Measurements from ENCODE around the gene PIGS. TPM values are rescaled to one million over a fixed set of nuclear protein-coding genes. Genes with fewer than 3 reads are reported as not detected.
"Not testable (repeated sequence)": the region's sequence is repeated elsewhere in the genome, so short reads cannot be mapped to it uniquely, and the experiment has no call there.

PIGS gene
- total and polyA plus RNA-seq, 8 donors = 14.7 to 105 (median 28.9) TPM

DNA sequence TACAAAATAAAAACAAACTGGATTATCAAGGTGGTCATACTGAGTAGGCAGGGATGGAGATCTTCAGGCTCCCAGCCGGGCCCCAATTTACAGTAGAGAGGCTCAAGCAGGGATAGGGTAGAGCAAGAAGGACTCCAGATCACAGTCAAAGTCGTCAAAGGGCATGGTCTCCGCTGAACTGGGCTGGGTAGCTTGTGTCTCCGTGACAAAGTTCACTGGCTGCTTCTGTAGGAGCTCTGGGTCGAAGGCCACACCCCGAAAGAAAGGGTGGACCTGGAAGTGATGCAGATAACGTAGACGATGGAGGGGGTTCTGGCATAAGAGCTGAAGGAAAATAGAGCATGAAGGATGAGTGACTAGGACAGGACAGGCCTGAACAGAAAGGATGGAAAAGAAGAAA lies 39.1 kb upstream of the PIGS start:
- no peak overlapping the region for H3K27ac ChIP-seq
- intact Hi-C loops (cut with DNase I; ENCODE audit: low total_unique reads) = no loop called here

DNA sequence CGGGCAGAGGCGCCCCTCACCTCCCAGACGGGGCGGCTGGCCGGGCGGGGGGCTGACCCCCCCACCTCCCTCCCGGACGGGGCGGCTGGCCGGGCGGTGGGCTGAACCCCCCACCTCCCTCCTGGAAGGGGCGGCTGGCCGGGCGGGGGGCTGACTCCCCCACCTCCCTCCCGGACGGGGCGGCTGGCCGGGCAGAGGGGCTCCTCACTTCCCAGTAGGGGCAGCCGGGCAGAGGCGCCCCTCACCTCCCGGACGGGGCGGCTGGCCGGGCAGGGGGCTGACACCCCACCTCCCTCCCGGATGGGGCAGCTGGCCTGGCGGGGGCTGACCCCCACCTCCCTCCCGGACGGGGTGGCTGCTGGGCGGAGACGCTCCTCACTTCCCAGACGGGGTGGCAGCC lies 32.7 kb upstream of the PIGS start:
- intact Hi-C loops (cut with DNase I; ENCODE audit: low total_unique reads) = not testable (repeated sequence)
- 88 to 100% (median 95%) methylated on average over 2 to 28 of the region's 31 CpGs for WGBS, 5 donors

More for the DNA sequence above, 39.1 kb upstream of the PIGS start:
- no peaks in the 10 kb centered on the region for H3K9me3 ChIP-seq
- H3K4me3 ChIP-seq = no peak overlapping the region
- peak in 1 of 2 donors; percentile 36 for DNase-seq
- WGBS, 5 donors = 50 to 78% (median 62%) methylated on average over 8 of the region's 8 CpGs
- H3K36me3 ChIP-seq = peaks cover 13 to 54% (median 44%) of the 10 kb centered on the region in 4 donors
- TF ChIP-seq EP300 (IDR thresholded peaks at IDR 0.05) = no peak
- H3K27me3 ChIP-seq = no peaks in the 10 kb centered on the region
- H3K4me1 ChIP-seq = peaks cover 0 to 14% (median 4%) of the 10 kb centered on the region in 4 donors

DNA sequence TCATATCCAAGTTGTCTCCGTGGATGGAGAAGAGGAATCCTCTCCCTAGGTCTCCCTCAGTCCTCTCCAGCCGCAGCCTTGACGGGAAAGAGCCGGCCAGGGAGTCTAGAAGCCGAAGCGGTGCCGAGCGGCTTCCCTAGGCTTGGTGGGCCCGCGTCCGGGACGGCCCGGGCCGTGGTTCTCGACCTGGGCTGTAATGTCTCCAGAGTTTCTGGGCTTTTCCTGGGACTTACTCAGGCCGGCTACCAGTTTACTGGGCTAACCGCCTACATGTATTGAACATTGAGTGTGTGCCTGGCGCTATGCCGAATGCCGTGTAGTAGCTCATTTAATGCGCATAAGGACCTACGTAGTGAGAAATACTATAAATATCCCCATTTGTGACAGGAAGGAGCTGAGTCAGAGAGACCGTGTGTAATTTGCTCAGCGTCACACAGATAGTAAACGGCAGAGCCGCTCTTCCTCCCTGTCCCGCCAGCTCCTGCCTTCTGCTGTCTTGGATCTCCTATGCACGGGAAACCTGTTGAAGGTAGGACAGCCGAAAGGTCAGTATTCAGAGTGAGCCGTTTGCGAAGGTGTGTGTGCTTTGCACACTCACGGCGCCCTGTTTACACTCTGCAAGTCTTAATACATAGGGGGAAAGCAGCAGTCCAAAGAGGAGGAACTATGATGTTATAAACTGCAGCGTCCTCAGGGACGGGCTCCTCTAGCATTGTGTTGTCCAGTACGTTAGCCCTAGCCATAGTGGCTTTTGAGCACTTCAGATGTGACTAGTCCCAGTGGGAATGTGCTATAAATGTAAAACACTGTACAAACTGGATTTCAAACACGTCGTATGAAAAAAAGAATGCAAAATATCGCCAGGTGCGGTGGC lies 28.2 kb upstream of the PIGS start:
- DNase-seq = peak; percentile 71 to 86
- Histone ChIP-seq H3K36me3 (no peaks in the 10 kb centered on the region), H3K4me3 (peak overlapping the region; percentile 66 to 71 (median 69)), H3K27me3 (no peaks in the 10 kb centered on the region), H3K27ac (peak overlapping the region; percentile 96 to 97 (median 97)), H3K9me3 (no peaks in the 10 kb centered on the region), H3K4me1 (peaks cover 0 to 28% (median 23%) of the 10 kb centered on the region in 4 donors)
- intact Hi-C loops (cut with DNase I; ENCODE audit: low total_unique reads) = no loop called here
- 6 to 9% (median 8%) methylated on average over 38 to 40 of the region's 40 CpGs for WGBS, 5 donors
- TF ChIP-seq POLR2A (IDR thresholded peaks at IDR 0.05) (no peak), POLR2AphosphoS5 (IDR thresholded peaks at IDR 0.05) (no peak)

More for the DNA sequence above, 32.7 kb upstream of the PIGS start:
- not testable (repeated sequence) for DNase-seq, H3K4me3 ChIP-seq, H3K9me3 ChIP-seq, H3K27me3 ChIP-seq, H3K27ac ChIP-seq
- peaks cover 0 to 13% (median 10%) of the 10 kb centered on the region in 4 donors for H3K4me1 ChIP-seq
- H3K36me3 ChIP-seq = peaks cover 0 to 12% (median 3%) of the 10 kb centered on the region in 4 donors

DNA sequence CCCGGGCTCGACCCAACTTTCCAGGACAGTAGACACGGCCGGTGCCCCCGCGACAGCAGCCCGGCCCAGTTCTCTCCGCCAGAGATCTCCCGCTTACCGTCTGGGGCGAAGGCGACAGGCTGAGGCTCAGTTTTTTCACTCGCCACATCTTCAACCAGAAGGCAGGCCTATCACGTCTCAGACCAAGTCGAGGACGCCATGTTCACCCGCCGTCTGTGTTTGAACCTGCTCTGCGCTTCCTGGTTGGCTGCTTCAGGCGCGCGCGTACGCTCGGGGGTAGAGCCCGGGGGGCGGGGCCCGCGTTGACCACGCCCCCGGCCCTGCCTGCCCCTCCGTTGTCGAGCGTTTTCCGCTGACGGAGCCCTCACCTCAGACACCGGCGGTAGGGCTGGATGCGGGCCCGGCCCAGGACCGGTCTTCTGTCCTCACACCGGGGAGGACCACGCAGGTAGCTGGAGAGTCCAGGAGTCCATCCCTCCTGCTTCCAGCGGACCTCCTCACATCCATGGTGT lies 27.5 kb upstream of the PIGS start, which contains the start of gene SPAG5:
SPAG5 (minus strand) TSS at position 227 of the 512 bp plus-strand sequence; CDS start at position 148, 79 bp downstream.
- Histone ChIP-seq H3K36me3 (no peaks in the 10 kb centered on the region), H3K4me1 (peaks cover 0 to 28% (median 23%) of the 10 kb centered on the region in 4 donors), H3K27me3 (no peaks in the 10 kb centered on the region), H3K4me3 (peak within 1 kb of the TSS; percentile 66 to 71 (median 69)), H3K9me3 (no peaks in the 10 kb centered on the region), H3K27ac (peak within 1 kb of the TSS; percentile 96 to 97 (median 97))
- 0 to 1% (median 0%) methylated on average over 29 to 44 of the region's 44 CpGs for WGBS, 5 donors
- intact Hi-C loops (cut with DNase I; ENCODE audit: low total_unique reads) = no loop called here
- TF ChIP-seq POLR2A (IDR thresholded peaks at IDR 0.05) = peak in 2 of 4 donors; percentile 40 to 67
- no peak for TF ChIP-seq EP300 (IDR thresholded peaks at IDR 0.05)
- TF ChIP-seq POLR2AphosphoS5 (IDR thresholded peaks at IDR 0.05) = peak; percentile 94 to 97 (median 95)
- peak; percentile 96 to 98 for DNase-seq

DNA sequence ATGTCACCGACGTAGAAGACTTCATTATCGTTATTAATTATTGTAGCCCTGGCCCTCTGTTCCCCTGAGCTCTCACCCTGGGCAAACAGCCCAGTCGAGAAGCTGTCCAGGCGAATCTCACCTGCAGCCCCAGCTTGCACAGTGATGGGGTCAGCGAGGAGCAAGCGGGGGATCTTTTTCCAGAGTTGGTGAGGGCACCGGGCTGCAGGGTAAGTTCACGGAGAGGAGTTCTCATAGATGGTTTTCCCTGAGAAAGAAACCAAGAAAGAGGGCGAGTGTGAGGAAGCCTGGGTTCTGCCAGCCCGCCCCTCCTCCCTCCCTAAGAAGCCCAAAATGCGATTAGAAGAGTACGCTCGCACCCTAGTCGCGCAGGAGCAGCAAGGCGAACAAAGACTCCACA lies 27.1 kb upstream of the PIGS start:
- intact Hi-C loops (cut with DNase I; ENCODE audit: low total_unique reads) = no loop called here
- Histone ChIP-seq H3K9me3 (no peaks in the 10 kb centered on the region), H3K36me3 (peaks cover 0 to 2% (median 0%) of the 10 kb centered on the region in 4 donors), H3K4me1 (peaks cover 0 to 28% (median 23%) of the 10 kb centered on the region in 4 donors), H3K27me3 (no peaks in the 10 kb centered on the region), H3K27ac (peak overlapping the region in 4 of 5 donors; percentile 96 to 97 (median 96)), H3K4me3 (peak overlapping the region; percentile 66 to 71 (median 69))
- 2 to 4% (median 2%) methylated on average over 15 to 17 of the region's 17 CpGs for WGBS, 5 donors
- no peak for DNase-seq
- no peak for TF ChIP-seq POLR2A (IDR thresholded peaks at IDR 0.05)
- no peak for TF ChIP-seq POLR2AphosphoS5 (IDR thresholded peaks at IDR 0.05)
- TF ChIP-seq, protein P1, sequence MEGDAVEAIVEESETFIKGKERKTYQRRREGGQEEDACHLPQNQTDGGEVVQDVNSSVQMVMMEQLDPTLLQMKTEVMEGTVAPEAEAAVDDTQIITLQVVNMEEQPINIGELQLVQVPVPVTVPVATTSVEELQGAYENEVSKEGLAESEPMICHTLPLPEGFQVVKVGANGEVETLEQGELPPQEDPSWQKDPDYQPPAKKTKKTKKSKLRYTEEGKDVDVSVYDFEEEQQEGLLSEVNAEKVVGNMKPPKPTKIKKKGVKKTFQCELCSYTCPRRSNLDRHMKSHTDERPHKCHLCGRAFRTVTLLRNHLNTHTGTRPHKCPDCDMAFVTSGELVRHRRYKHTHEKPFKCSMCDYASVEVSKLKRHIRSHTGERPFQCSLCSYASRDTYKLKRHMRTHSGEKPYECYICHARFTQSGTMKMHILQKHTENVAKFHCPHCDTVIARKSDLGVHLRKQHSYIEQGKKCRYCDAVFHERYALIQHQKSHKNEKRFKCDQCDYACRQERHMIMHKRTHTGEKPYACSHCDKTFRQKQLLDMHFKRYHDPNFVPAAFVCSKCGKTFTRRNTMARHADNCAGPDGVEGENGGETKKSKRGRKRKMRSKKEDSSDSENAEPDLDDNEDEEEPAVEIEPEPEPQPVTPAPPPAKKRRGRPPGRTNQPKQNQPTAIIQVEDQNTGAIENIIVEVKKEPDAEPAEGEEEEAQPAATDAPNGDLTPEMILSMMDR (IDR thresholded peaks at IDR 0.05) = no peak
- no peak for TF ChIP-seq EP300 (IDR thresholded peaks at IDR 0.05)

DNA sequence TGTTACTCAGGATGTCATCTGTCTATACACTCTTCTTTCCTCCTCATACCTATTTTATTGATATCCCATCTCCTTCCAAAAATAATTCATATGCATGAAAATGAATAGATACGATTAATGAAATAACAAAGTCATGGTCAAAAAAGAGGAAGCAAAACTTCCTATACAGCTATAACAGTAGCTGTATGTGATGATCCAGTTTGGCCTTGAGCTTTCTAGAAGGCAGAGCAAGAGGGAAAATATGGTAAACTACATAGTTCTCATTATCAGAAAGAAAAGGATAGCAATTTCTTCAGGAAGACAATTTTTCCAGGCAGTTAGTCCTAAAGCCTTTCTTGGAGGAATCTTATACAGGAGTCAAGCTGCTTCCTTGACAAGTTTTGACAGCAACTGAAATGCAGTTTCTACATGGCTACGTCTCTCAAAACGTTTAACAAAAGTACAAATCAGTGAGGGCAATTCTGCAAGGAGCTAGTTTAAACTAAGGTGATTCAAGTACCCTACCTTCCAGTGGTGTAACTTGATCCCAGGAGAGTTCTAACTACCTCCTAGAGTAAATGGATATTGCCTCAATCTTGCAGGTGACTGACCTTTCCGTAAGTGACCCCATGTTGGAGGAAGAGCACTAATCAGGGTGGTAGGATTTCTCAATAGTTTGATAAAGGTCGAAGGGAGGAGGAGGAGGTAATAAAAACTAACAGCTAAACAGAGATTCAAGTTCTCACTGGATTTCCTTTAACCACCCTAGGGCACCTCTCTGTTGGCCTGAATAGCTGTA lies 26.5 kb upstream of the PIGS start:
- Histone ChIP-seq H3K36me3 (peaks cover 0 to 8% (median 0%) of the 10 kb centered on the region in 4 donors), H3K4me1 (peaks cover 0 to 28% (median 23%) of the 10 kb centered on the region in 4 donors), H3K27me3 (no peaks in the 10 kb centered on the region), H3K9me3 (no peaks in the 10 kb centered on the region), H3K27ac (peak overlapping the region in 1 of 5 donors; percentile 96), H3K4me3 (peak overlapping the region in 3 of 4 donors; percentile 68 to 71 (median 70))
- 30 to 38% (median 34%) methylated on average over 5 of the region's 5 CpGs for WGBS, 5 donors
- DNase-seq = no peak
- TF ChIP-seq, protein P1 (IDR thresholded peaks at IDR 0.05) = no peak
- TF ChIP-seq POLR2A (IDR thresholded peaks at IDR 0.05) (no peak), POLR2AphosphoS5 (IDR thresholded peaks at IDR 0.05) (no peak), EP300 (IDR thresholded peaks at IDR 0.05) (no peak)
- intact Hi-C loops (cut with DNase I; ENCODE audit: low total_unique reads) = no loop called here
